Measurements from ENCODE around the gene NFIA. TPM values are rescaled to one million over a fixed set of nuclear protein-coding genes. Genes with fewer than 3 reads are reported as not detected.
A peak's percentile ranks its signal among the peaks of the same experiment; 100 is the strongest.

NFIA gene
- total and polyA plus RNA-seq, 2 of the 13 experiments (the other 11 are each of a cell fraction or from before 2014, with no cell fraction given): 14.7 to 28.5 TPM

DNA sequence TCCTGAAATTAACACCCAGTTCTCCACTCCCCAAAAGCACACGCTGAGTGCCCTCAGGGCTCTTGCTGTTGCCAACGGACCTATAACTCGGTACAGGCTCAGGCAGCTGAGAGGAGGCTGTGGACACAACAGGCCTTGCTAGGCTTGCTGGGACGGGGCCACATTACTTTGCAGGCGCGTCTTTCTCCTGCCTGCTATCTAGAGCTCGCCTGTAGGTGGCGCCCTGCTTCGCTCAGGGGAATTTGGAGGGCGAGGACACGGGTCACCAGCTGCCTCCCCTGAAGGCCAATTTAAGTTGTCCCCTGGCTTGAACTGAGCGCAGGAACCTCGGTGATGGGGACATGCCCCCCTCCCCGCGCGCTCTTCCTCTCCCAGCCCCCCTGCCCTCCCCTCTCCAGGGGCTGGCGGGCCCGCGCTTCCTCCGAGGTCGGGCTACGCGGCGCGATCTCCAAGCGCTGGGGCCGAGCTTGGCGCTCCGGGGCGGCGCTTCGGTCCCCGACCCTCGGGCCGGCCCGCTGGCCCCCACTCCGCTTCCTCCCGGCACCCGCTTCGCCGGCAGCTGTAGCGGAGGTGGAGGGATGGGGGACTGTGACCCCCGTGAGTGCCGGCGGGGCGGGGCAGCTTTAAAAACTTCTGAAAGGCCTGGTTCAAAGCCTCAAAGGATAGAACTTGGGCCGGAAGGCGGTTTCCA, 32.4 kb upstream of the NFIA start (continued):
- TF ChIP-seq ZNF503 (CRISPR knock-in tag; IDR thresholded peaks at IDR 0.05) (no peak), HDAC6 (IDR thresholded peaks at IDR 0.05; ENCODE audit: low read depth, low read length) (no peak), SP140L (CRISPR knock-in tag; IDR thresholded peaks at IDR 0.05; ENCODE audit: borderline replicate concordance) (no peak), RFXANK (CRISPR knock-in tag; IDR thresholded peaks at IDR 0.05) (no peak), RNF219 (CRISPR knock-in tag; IDR thresholded peaks at IDR 0.05) (no peak), NPAS2 (CRISPR knock-in tag; IDR thresholded peaks at IDR 0.05; ENCODE audit: borderline replicate concordance) (no peak), RORA (CRISPR knock-in tag; IDR thresholded peaks at IDR 0.05) (no peak), ZNF883 (CRISPR knock-in tag; IDR thresholded peaks at IDR 0.05; ENCODE audit: not compliant biosample characterization) (no peak), ADNP (CRISPR knock-in tag; IDR thresholded peaks at IDR 0.05) (peak; percentile 47; the same call in 1 of the 2 replicates), ZNF879 (CRISPR knock-in tag; IDR thresholded peaks at IDR 0.05) (no peak), ZNF792 (CRISPR knock-in tag; IDR thresholded peaks at IDR 0.05) (no peak; the same call in 1 of the 2 replicates), NCOA1 (CRISPR knock-in tag; IDR thresholded peaks at IDR 0.05) (no peak), KDM1A (CRISPR knock-in tag; IDR thresholded peaks at IDR 0.05) (no peak), PRMT3 (CRISPR knock-in tag; IDR thresholded peaks at IDR 0.05; ENCODE audit: borderline replicate concordance, low read depth) (no peak), ZNF775 (CRISPR knock-in tag; IDR thresholded peaks at IDR 0.05; ENCODE audit: borderline replicate concordance) (no peak), ZNF563 (CRISPR knock-in tag; IDR thresholded peaks at IDR 0.05) (no peak), GATA4 (IDR thresholded peaks at IDR 0.05; ENCODE audit: borderline replicate concordance, low read depth) (no peak), MIER3 (CRISPR knock-in tag; IDR thresholded peaks at IDR 0.05; ENCODE audit: borderline replicate concordance) (no peak), ZNF576 (CRISPR knock-in tag; IDR thresholded peaks at IDR 0.05) (no peak)
- TF ChIP-seq, protein P1, sequence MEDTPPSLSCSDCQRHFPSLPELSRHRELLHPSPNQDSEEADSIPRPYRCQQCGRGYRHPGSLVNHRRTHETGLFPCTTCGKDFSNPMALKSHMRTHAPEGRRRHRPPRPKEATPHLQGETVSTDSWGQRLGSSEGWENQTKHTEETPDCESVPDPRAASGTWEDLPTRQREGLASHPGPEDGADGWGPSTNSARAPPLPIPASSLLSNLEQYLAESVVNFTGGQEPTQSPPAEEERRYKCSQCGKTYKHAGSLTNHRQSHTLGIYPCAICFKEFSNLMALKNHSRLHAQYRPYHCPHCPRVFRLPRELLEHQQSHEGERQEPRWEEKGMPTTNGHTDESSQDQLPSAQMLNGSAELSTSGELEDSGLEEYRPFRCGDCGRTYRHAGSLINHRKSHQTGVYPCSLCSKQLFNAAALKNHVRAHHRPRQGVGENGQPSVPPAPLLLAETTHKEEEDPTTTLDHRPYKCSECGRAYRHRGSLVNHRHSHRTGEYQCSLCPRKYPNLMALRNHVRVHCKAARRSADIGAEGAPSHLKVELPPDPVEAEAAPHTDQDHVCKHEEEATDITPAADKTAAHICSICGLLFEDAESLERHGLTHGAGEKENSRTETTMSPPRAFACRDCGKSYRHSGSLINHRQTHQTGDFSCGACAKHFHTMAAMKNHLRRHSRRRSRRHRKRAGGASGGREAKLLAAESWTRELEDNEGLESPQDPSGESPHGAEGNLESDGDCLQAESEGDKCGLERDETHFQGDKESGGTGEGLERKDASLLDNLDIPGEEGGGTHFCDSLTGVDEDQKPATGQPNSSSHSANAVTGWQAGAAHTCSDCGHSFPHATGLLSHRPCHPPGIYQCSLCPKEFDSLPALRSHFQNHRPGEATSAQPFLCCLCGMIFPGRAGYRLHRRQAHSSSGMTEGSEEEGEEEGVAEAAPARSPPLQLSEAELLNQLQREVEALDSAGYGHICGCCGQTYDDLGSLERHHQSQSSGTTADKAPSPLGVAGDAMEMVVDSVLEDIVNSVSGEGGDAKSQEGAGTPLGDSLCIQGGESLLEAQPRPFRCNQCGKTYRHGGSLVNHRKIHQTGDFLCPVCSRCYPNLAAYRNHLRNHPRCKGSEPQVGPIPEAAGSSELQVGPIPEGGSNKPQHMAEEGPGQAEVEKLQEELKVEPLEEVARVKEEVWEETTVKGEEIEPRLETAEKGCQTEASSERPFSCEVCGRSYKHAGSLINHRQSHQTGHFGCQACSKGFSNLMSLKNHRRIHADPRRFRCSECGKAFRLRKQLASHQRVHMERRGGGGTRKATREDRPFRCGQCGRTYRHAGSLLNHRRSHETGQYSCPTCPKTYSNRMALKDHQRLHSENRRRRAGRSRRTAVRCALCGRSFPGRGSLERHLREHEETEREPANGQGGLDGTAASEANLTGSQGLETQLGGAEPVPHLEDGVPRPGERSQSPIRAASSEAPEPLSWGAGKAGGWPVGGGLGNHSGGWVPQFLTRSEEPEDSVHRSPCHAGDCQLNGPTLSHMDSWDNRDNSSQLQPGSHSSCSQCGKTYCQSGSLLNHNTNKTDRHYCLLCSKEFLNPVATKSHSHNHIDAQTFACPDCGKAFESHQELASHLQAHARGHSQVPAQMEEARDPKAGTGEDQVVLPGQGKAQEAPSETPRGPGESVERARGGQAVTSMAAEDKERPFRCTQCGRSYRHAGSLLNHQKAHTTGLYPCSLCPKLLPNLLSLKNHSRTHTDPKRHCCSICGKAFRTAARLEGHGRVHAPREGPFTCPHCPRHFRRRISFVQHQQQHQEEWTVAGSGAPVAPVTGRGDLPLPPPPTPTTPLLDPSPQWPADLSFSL (CRISPR knock-in tag; IDR thresholded peaks at IDR 0.05): no peak
